GM12874 (cell line): Measurements from ENCODE around the gene NOVA1.

Experiments used
- CTCF ChIP-seq: IDR thresholded peaks from 2 replicates; pipeline ENCODE4 v1.5.1; 2011; ENCODE audit warnings: low read depth, mild to moderate bottlenecking, control low read depth, low read length, moderate library complexity; ENCODE audit not compliant: insufficient read depth

NOVA1 gene

GRCh38 chr14:26577711-26578110 is 20.1 kb downstream of the NOVA1 start:
- TF ChIP-seq CTCF = no peak

DNA sequence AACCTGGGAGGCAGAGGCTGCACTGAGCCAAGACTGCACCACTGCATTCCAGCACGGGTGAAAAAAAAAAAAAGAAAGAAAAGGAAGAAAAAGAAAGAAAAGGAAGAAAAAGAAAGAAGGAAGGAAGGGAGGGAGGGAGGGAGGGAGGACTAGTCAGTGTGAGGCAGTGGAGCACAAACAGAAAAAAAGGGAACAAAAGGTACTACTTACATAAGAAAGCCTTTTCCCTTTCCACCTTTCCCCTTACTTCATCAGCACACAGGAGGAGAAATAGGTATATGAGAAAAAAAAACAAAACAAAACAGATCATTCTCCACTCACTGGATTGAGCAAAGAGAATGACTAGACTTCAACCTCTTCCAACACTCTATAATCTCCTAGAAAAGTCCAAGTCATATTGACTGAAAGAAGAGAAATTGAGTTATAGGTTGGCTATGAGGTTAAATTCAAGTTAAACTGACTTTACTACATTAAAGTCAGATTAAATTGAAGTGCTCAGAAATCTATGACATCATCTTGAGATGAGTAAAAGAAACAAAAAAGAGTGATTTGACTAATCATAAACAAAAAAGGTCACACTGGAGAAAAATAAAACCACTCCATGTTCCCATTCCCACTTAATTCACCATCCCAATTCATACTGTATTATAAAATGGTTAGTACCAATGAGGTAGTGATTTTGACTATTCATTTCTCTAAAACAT is 43.6 kb downstream of the NOVA1 start:
- TF ChIP-seq CTCF = no peak

DNA sequence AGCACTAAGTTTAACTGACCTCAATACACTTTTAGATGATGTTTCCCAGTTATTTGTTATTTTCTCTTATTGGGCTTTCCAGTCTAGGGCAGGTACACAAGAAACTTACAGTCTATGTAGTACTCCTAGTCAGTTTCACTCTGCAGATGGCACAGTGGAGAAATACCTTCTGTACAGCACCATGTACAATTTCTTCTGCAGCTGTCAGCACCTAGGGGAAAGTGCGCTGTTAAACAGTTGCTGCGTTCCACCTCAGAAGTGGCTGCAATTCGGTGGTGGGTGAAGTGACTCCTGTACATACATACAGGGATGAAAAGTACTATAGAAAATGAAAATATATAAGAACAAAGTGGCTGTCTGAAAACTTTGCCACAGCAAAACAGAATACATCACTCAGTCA is 48.3 kb downstream of the NOVA1 start:
- TF ChIP-seq CTCF = no peak

DNA sequence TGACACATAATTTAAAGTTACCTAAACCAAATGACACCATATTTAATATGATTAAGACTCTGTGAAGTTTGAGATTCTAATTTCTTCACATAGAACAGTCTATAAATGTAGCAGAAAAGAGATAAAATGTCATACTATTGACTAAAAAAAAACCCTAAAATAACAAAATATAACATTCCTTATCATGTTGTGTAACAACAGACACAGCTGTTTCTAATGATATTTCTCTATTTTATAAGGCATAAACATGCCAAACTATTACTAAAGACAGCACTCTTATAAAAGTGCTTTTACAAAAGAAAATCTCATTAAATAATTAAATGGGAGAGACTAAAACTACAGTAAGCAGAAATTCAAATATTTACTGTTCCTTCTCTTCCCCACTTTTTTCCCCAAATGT is 49.4 kb downstream of the NOVA1 start:
- no peak for TF ChIP-seq CTCF

DNA sequence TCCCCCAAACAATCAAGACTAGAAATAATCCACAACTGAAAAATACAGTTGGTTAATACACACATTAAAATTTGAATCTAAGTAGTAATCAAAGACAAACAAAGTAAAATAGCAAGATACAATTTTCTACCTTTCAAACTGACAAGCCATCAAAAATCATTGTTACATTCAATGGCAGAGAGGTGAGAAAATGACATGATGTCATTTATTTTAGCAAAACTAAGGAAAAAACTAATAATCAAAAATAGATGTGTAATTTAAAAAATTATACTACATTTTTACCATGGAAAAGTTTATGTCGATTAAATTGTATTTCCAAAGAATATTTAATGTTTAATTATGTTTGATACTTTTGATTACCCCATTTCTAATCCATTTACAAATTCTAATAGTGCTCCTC is 59.7 kb downstream of the NOVA1 start:
- no peak for TF ChIP-seq CTCF

DNA sequence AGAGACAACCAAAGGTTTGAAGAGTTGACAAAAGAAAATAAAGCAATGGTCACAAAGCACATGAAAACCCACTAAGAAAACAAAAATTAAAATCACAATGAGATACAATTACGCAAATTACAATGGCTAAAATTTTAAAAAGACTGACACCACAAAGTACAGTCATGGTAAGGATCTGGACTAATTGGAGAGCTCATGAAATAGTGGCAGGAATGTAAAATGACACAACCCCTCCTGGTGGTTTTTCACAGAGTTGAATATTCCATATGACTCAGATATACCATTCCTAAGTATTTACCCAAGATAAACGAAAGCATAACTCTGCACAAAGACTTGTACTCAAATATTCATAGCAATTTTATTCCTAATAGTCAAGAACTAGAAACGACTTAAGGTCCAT is 65.9 kb downstream of the NOVA1 start:
- no peak for TF ChIP-seq CTCF

- TF ChIP-seq CTCF = no peak
These were observed 69.2 kb downstream of the NOVA1 start for GRCh38 chr14:26528415-26529182.
